ES-I3 (cell line): Measurements from ENCODE around the gene BIN2.
"Not testable (repeated sequence)": the region's sequence is repeated elsewhere in the genome, so short reads cannot be mapped to it uniquely, and the experiment has no call there.

ENCODE experiments used
- H3K36me3 ChIP-seq: 2 replicates; pipeline ENCODE4 v1.6.1; 2013; ENCODE audit warnings: mild to moderate bottlenecking, low read length, control low read depth, moderate library complexity; ENCODE audit not compliant: insufficient read depth
- H3K4me1 ChIP-seq: 2 replicates; pipeline ENCODE4 v1.6.1; 2013; ENCODE audit warnings: mild to moderate bottlenecking, control low read depth, low read length; ENCODE audit not compliant: insufficient read depth
- H3K9ac ChIP-seq: 2 replicates; pipeline ENCODE4 v1.6.1; 2013; ENCODE audit warnings: low read depth, mild to moderate bottlenecking, low read length, moderate library complexity
- H3K9me3 ChIP-seq: 2 replicates; pipeline ENCODE4 v1.6.1; 2013; ENCODE audit warnings: mild to moderate bottlenecking, low read length, moderate library complexity; ENCODE audit not compliant: control insufficient read depth, insufficient read depth

The BIN2 gene

DNA sequence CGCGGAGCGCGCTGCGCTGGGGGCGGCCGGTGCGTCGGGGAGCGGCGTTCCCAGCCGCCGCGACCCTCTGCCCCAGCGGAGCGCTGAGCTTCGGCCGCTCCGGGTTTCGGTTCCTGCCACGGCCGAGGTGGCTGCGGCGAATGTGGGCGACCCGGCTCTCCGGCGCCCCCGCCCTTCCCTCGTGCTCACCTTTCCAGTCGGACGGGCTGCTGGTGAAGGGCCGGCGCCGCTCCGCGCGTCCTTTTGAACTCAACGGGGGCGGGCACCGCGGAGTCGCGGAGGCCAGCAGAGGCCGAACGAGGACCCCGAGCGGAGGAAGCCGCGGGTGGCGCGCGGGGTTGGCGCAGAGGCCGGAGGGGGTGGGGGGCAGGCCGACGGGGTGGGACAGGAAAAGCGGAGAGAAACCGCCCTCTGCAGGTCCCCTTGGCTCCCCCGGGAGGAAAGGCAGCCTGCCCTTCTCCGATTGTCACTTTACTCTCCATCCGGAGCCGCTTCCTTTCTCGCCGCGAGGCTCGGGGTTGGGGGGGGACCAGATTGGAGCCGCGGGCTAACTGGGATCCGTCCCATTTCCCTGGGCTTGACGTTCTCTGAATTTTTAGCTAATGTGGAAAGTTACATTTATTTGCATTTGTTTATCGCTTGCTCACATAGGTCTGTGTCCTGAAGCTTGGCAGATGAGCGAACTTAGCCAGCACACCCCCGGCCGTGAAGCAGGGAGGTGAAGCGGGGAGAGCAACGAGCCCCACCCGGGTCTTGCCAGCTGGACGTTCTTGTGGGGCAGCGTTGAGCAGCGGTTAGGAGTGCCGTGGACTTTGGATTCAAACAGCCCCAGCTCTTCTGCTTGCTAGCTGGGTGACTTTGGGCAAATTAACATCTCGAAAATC, 53.7 kb downstream of the BIN2 start, which contains the start of gene SMAGP:
Gene SMAGP (minus strand): TSS at position 349 of the 884 bp plus-strand sequence. CDS start 1,137 bp downstream, outside the sequence.
- Histone ChIP-seq H3K36me3 (no peaks in the 10 kb centered on the region), H3K9ac (peak within 1 kb of the TSS; percentile 79), H3K9me3 (no peaks in the 10 kb centered on the region), H3K4me1 (peaks cover 10% of the 10 kb centered on the region)

DNA sequence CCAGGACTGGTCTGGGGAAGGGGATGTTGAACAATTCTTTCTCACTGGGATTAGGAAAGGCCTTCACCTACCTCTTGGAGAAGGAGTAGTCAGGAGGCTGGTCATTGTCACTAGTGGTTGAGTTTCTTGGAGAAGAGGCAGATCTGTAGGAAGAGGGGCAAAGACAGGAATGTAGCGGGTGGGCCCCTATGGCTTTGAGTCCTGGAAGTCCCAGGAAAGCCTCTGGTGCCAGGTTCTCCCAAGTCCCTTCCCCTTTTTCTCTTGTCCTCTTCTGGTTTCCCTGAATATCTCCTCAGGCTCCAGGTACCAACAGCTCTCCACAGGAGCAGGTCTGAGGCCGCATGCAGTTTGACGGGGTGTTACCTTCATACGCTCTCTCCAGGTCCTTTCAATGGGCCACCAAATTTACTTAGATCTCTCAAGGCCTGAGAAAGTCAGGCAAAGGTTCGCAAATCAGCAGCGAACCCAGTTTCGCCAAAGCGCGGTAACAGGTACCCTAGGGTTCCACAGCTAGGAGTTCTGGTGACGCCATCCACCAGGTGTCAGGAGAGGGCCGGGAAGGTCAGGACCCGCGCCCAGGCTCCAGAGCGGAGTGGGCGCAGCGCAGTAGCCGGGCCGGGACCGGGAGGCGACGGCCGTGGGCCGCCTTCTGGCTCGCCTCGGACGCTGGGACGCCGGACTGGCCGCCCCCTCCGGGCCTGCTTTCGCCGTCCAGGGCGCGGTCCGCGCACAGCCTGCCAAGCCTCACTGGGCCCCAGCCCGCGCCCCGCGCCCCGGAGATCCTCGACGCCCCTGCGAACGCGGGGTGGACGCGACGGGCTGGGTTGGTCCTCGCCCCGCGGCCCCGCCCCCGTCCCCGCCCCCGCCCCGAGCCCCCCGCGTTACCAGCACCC, 54.6 kb downstream of the BIN2 start:
- peak overlapping the region; percentile 59; the same call in 1 of the 2 replicates for H3K9ac ChIP-seq
- H3K4me1 ChIP-seq = peaks cover 13% of the 10 kb centered on the region
- no peaks in the 10 kb centered on the region for H3K36me3 ChIP-seq
- H3K9me3 ChIP-seq = no peaks in the 10 kb centered on the region

DNA sequence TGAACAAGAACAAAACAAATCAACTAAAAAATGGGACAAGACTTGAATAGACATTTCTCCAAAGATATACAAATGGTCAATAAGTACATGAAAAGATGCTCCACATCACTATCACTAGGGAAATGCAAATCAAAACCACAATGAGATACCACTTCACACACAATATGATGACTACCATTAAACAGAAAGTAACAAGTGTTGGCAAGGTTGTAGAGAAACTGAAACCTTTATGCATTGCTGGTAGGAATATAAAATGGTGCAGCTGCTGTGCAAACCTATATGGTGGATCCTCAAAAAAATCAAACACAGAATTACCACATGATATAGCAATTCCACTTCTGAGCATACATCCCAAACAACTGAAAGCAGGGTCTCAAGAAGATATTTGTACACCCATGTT, 59.0 kb downstream of the BIN2 start:
- H3K4me1 ChIP-seq = peaks cover 13% of the 10 kb centered on the region
- H3K9ac ChIP-seq = no peak overlapping the region
- H3K36me3 ChIP-seq = no peaks in the 10 kb centered on the region
- no peaks in the 10 kb centered on the region for H3K9me3 ChIP-seq

DNA sequence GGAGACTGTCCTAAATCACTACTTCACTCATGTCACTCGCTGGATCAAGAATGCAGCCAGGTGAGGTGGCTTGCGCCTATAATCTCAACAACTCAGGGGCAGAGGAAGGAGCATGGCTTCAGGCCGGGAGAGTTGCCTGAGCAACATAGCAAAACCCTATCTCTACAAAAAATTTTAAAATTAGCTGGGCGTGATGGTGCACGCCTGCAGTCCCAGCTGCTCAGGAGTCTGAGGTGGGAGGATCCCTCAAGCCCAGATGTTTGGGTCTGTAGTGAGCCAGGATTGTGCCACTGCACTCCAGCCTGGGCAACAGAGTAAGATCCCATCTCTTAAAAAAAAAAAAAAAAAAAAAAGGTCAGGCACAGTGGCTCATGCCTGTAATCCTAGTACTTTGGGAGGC, 59.7 kb downstream of the BIN2 start:
- Histone ChIP-seq H3K9ac (no peak overlapping the region), H3K36me3 (no peaks in the 10 kb centered on the region), H3K4me1 (peaks cover 13% of the 10 kb centered on the region), H3K9me3 (no peaks in the 10 kb centered on the region)

DNA sequence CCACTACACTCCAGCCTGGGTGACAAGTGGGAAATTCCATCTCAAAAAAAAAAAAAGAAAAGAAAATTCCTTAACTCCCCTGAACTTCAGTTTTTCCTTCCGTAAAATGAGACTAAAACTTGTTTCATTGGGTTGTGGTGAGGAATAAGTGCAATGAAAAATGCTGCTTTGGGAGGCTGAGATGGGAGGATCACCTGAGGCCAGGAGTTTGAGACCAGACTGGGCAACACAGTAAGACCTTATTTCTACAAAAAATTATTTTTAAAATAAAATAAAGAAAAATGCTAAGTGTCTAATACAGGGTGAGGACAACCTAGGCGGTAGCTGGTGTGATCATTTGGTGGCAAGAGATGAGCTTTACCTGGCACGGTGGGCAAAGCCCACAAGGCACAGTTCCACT, 60.6 kb downstream of the BIN2 start:
- Histone ChIP-seq H3K36me3 (no peaks in the 10 kb centered on the region), H3K4me1 (peaks cover 13% of the 10 kb centered on the region), H3K9me3 (no peaks in the 10 kb centered on the region), H3K9ac (no peak overlapping the region)

DNA sequence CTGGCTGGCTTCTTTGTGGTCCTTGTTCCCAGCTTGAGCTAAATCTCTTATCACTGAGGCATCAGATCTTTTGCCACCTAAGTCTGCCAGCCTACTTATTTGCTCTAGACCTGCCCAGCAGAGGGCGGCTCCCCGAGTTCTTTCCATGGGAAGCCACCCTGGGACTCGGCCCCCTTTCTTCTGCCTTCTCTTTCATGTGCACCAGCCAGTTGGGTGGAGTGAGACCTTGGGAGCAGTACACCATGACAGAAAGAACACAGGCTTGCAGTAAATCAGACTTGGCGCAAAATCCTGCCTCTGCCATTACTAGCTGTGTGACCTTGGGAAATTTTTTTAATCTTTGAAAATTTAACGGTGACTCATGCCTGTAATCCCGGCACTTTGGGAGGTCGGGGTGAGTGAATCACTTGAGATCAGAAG, 61.2 kb downstream of the BIN2 start:
- Histone ChIP-seq H3K9ac (no peak overlapping the region), H3K9me3 (no peaks in the 10 kb centered on the region), H3K36me3 (no peaks in the 10 kb centered on the region), H3K4me1 (peaks cover 13% of the 10 kb centered on the region)

DNA sequence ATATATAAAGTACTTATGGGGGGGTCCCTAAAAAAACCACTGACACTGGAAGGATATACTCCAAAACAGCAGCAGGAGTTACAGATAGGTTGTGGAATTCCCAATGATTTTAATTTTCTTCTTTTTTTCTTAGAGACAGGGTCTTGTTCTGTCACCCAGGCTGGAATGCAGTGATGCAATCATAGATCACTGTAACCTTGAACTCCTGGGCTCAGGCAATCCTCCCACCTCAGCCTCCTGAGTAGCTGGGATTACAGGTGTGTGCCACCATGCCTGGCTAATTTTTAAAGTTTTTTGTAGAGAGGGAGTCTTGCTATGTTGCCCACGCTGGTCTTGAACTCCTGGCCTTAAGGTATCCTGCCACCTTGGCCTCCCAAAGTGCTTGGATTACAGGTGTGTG, 64.4 kb downstream of the BIN2 start:
- H3K9me3 ChIP-seq, H3K9ac ChIP-seq, H3K36me3 ChIP-seq, H3K4me1 ChIP-seq: not testable (repeated sequence)

DNA sequence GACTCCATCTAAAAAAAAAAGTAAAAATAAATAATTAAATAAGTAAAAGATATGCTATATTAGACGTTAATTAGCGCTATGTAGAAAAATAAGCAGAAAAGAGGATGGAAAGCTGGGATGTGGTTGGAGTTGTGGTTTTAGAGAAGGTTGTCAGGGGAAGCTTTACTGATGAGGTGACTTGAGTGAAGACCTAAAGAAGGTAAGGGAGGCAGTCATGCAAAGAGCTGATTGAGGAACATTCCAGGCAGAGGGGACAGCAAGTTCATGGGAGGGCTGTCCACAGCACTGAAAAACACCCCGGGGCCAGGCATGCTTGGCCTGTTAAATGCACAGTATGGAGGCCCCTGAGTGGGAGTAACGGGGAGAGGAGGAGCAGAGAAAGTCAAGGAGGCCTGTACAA, 69.4 kb downstream of the BIN2 start:
- H3K9ac ChIP-seq = no peak overlapping the region
- no peaks in the 10 kb centered on the region for H3K36me3 ChIP-seq
- H3K9me3 ChIP-seq = no peaks in the 10 kb centered on the region
- peaks cover 11% of the 10 kb centered on the region for H3K4me1 ChIP-seq

DNA sequence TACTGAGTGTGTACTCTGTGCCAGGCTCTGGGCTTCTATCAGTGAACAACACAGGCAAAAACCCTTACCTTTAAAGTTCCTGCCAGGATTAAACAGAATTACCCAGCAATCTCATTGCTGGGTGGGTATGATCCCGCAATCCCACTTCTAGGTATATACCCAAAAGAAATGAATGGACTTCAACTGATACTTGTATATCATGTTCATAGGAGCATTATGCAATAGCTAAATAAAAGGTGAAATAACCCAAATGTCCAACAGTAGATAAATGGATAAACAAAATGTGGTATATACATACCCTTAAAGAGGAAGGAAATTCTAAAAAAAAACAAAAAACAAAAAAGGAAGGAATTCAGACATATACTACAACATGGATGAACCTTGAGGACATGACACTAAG, 70.7 kb downstream of the BIN2 start:
- Histone ChIP-seq H3K9me3 (no peaks in the 10 kb centered on the region), H3K9ac (no peak overlapping the region), H3K36me3 (no peaks in the 10 kb centered on the region), H3K4me1 (peaks cover 14% of the 10 kb centered on the region)

DNA sequence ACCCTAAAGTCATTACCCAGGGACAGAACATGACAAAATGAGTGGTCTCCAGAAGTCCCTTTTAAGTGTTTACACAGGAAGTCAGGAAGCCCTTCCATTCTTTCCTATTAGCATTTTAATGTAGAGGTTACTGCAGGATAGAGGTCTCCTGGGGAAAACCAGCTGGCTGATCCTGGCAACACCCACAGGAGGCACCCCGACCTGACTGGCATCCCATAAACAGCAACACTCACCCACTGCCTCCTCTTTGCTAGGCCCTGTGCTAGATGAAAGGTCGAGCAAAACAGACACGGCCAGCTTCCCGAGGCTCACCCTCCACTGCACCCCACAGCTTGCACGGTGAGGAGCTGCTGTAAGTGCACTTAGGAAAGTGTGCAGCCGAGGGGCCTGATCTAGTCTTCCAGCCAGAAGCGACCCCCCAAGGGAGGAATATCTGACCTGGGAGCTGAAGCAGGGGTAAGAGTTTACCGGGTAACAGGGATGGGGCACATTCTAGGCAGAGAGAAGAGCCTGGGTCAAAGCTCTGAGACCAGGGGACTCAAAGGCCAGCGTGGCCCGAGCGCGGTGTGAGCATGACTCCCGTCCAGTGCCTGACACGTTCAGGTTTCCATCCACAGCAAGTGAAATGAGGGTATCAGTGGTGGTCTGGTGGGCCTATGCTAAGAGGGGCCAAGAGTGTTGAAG, 76.3 kb downstream of the BIN2 start:
- Histone ChIP-seq H3K36me3 (peaks cover 5% of the 10 kb centered on the region), H3K9me3 (no peaks in the 10 kb centered on the region), H3K9ac (no peak overlapping the region; the same call in 1 of the 2 replicates), H3K4me1 (peaks cover 29% of the 10 kb centered on the region)

DNA sequence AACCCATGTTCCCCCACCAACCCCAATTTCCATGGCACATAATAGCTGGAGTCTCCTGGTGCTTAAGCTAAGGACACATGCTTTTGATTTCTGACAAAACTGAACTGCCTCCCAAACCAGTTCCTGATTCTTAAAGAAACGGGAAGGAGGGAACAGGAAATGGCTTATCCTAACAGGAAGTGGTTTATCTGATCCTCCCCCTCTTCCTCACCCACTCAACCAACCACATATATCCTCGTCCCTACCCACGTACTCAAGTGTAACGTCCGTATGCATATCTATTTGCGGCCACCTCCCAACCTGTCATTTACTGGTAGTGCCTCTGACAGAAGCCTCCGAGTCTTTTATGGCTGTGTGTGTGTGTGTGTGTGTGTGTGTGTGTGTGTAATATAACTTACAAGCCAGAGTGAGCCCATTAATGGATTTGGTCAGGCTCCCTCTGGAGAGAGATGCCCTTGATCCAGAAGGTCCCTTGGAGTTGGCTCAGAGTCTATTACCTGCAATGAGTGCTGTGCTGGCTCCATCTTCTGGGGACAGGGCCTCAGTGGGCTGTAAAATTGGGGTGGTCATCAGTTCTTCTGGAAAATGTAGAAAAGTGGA, 77.6 kb downstream of the BIN2 start:
- Histone ChIP-seq H3K9ac (no peak overlapping the region), H3K36me3 (peaks cover 11% of the 10 kb centered on the region)

DNA sequence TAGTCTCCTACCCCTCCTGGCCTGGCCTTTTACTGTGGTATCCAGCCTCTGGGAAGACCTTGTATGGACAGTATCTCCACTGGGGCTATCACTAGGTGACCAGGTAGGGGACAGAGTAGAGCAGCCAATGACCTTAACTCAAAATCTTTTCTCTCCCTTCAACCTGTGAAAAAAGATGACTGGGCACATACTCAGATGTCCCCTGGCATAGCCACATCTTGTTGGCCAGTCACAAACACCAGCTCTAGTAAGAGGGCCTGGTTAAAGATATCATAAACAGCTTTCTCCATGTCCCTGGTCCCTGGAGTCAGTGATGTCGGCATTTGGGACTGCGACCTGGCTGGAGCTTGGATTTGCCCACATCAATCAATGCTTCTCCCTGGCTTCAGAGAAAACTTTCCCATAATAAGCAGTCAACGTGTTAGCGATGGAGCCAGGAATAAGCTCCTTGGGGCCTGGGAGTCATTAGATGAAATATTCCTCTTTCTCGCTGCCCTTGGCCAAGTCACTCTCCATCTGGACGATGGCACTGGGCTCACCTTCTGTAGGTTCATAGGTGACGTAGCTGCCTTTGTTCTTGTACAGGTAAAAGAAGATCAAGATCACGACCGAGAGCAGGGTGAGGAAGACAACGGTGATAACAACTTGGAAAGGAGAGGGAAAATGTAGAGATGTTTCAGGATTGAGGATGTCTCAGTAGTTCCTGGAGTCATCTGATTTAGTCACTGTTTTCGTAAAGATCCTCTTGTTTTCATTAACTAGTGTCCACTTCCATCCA, 78.3 kb downstream of the BIN2 start:
- H3K9ac ChIP-seq = no peak overlapping the region
- H3K36me3 ChIP-seq = peaks cover 11% of the 10 kb centered on the region

More for the DNA sequence above, 77.6 kb downstream of the BIN2 start:
- H3K4me1 ChIP-seq = peaks cover 27% of the 10 kb centered on the region
- no peaks in the 10 kb centered on the region for H3K9me3 ChIP-seq

DNA sequence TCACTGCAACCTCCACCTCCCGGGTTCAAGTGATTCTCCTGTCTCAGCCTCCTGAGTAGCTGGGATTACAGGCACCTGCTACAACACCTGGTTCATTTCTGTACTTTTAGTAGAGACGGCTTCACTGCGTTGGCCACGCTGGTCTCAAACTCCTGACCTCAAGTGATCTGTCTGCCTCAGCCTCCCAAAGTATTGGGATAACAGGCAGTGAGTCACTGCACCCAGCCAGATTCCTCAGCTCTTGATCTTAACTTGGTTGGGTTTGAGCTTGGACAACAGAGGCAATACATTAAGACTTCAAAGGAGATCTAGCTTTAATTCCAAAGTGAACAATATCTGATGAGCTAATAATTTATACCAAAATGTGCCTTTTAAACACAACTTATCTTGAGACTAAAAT, 79.7 kb downstream of the BIN2 start:
- Histone ChIP-seq H3K36me3 (peaks cover 11% of the 10 kb centered on the region), H3K4me1 (peaks cover 27% of the 10 kb centered on the region), H3K9ac (no peak overlapping the region), H3K9me3 (no peaks in the 10 kb centered on the region)

More for the DNA sequence above, 78.3 kb downstream of the BIN2 start:
- Histone ChIP-seq H3K4me1 (peaks cover 27% of the 10 kb centered on the region), H3K9me3 (no peaks in the 10 kb centered on the region)
